Gastrocnemius medialis (tissue), 4 donors: ENCODE measurements around the gene PSRC1.

ENCODE experiments used
- POLR2A ChIP-seq, 2 donors: fragments of 450-650 bp; IDR thresholded peaks; one replicate each; pipeline ENCODE4 v1.6.1; 2017; ENCODE audit warnings: antibody characterized with exemption in 2 of 2, mild to moderate bottlenecking in 2 of 2, moderate library complexity in 2 of 2
- TF ChIP-seq, protein P1 (sequence below), 5 experiments: fragments of 450-650 bp in 3 of 5; fragments of 200-600 bp in 2 of 5; sonication (generic) in 2 of 5; IDR thresholded peaks in 4 of 5; conservative IDR thresholded peaks in 1 of 5; 1 replicate in 4 of 5; 2 replicates in 1 of 5; pipeline ENCODE4 v1.5.1; 2016 to 2019; ENCODE audit warnings: antibody characterized with exemption in 5 of 5, mild to moderate bottlenecking in 3 of 5, moderate library complexity in 3 of 5

DNA sequence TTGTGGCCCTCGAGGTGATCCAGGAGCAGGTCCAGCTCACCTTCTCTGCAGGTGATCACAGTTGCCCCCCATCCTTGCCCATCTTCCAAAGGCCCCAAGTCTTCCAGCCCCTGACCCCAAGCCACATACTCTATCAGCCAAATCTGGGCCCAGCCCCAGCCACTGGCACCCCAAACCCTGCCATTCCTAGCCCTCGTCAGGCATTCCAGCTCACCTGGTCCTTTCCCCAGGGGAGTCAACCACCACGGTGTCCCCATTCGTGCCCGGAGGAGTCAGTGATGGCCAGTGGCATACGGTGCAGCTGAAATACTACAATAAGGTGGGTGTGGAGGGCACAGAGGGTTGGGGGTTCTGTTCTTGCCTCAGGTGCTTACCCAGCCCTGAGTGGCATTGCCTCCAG is 21.4 kb downstream of the PSRC1 start:
- TF ChIP-seq, protein P1, sequence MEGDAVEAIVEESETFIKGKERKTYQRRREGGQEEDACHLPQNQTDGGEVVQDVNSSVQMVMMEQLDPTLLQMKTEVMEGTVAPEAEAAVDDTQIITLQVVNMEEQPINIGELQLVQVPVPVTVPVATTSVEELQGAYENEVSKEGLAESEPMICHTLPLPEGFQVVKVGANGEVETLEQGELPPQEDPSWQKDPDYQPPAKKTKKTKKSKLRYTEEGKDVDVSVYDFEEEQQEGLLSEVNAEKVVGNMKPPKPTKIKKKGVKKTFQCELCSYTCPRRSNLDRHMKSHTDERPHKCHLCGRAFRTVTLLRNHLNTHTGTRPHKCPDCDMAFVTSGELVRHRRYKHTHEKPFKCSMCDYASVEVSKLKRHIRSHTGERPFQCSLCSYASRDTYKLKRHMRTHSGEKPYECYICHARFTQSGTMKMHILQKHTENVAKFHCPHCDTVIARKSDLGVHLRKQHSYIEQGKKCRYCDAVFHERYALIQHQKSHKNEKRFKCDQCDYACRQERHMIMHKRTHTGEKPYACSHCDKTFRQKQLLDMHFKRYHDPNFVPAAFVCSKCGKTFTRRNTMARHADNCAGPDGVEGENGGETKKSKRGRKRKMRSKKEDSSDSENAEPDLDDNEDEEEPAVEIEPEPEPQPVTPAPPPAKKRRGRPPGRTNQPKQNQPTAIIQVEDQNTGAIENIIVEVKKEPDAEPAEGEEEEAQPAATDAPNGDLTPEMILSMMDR (IDR thresholded peaks at IDR 0.05 in 4 of 5, conservative IDR thresholded peaks at IDR 0.05 in 1 of 5), result no peak
- no peak for TF ChIP-seq POLR2A (IDR thresholded peaks at IDR 0.05)
